Neural cell (in vitro differentiated cells): ENCODE measurements around the gene OR51Q1. TPM values are rescaled to one million over a fixed set of nuclear protein-coding genes. Genes with fewer than 3 reads are reported as not detected.

Source experiments
- H2AFZ ChIP-seq: fragments of 200-600, 300-800 bp; sonication (generic), shearing (Covaris generic); 2 replicates; pipeline ENCODE4 v1.6.0; 2014; ENCODE audit warnings: low read depth, mild to moderate bottlenecking, antibody characterized with exemption, low read length, moderate library complexity
- H3F3A ChIP-seq: fragments of 200-600 bp; shearing (Covaris generic); 2 replicates; pipeline ENCODE4 v1.6.1; 2016; ENCODE audit warnings: mild to moderate bottlenecking, moderate library complexity, mixed read lengths, antibody characterized with exemption, low read length; ENCODE audit not compliant: insufficient read depth, poor library complexity, severe bottlenecking
- H3K27ac ChIP-seq: fragments of 200-600, 300-800 bp; sonication (generic), shearing (Covaris generic); 2 replicates; pipeline ENCODE4 v1.5.1; 2014; ENCODE audit warnings: mild to moderate bottlenecking, low read length, moderate library complexity
- H3K27me3 ChIP-seq: fragments of 300-800, 200-600 bp; sonication (generic), shearing (Covaris generic); 2 replicates; pipeline ENCODE4 v1.6.0; 2014; ENCODE audit warnings: mild to moderate bottlenecking, low read depth, low read length, moderate library complexity; ENCODE audit not compliant: insufficient read depth
- H3K36me3 ChIP-seq: fragments of 300-800, 200-600 bp; sonication (generic), shearing (Covaris generic); 2 replicates; pipeline ENCODE4 v1.5.1; 2014; ENCODE audit warnings: mild to moderate bottlenecking, antibody characterized with exemption, low read length, moderate library complexity; ENCODE audit not compliant: insufficient read depth
- H3K4me2 ChIP-seq: fragments of 300-800, 200-600 bp; sonication (generic), shearing (Covaris generic); 2 replicates; pipeline ENCODE4 v1.6.0; 2014; ENCODE audit warnings: mild to moderate bottlenecking, low read length
- H3K4me3 ChIP-seq: fragments of 300-800, 200-600 bp; sonication (generic), shearing (Covaris generic); 2 replicates; pipeline ENCODE4 v1.5.1; 2014; ENCODE audit warnings: mild to moderate bottlenecking, low read length, moderate library complexity
- H3K79me2 ChIP-seq: fragments of 200-600 bp; shearing (Covaris generic); replicated peaks from 2 replicates; pipeline ENCODE4 v1.6.0; 2014; ENCODE audit warnings: mild to moderate bottlenecking, low read length, moderate library complexity; ENCODE audit not compliant: insufficient read depth
- H3K9ac ChIP-seq: fragments of 300-800, 200-600 bp; sonication (generic), shearing (Covaris generic); 2 replicates; pipeline ENCODE4 v1.6.1; 2016; ENCODE audit warnings: mild to moderate bottlenecking, low read length, mixed read lengths
- H3K9me2 ChIP-seq: fragments of 200-600 bp; shearing (Covaris generic); 2 replicates; pipeline ENCODE4 v1.6.1; 2016; ENCODE audit warnings: mild to moderate bottlenecking, low read length, mixed read lengths; ENCODE audit not compliant: insufficient read depth
- H3K9me3 ChIP-seq: fragments of 200-600, 300-800 bp; sonication (generic), shearing (Covaris generic); 2 replicates; pipeline ENCODE4 v1.6.1; 2016; ENCODE audit warnings: mild to moderate bottlenecking, mixed run types, low read length, moderate library complexity, mixed read lengths
- H4K20me1 ChIP-seq: fragments of 200-600 bp; shearing (Covaris generic); 2 replicates; pipeline ENCODE4 v1.6.1; 2016; ENCODE audit warnings: mild to moderate bottlenecking, mixed run types; ENCODE audit not compliant: insufficient read depth
- CTCF ChIP-seq: fragments of 450-650 bp; IDR thresholded peaks from 2 replicates; pipeline ENCODE4 v1.5.1; 2014; ENCODE audit warnings: antibody characterized with exemption, mild to moderate bottlenecking, moderate library complexity; ENCODE audit not compliant: poor library complexity, severe bottlenecking
- EP300 ChIP-seq: fragments of 450-650 bp; conservative IDR thresholded peaks from 2 replicates; pipeline ENCODE4 v1.6.1; 2014; ENCODE audit warnings: antibody characterized with exemption, mild to moderate bottlenecking, moderate library complexity; ENCODE audit not compliant: poor library complexity, severe bottlenecking
- EZH2 ChIP-seq: fragments of 200-600, 300-800 bp; shearing (Covaris generic), sonication (generic); IDR thresholded peaks from 2 replicates; pipeline ENCODE4 v1.6.1; 2014; ENCODE audit warnings: antibody characterized with exemption, low read length, borderline replicate concordance, mild to moderate bottlenecking; ENCODE audit not compliant: insufficient read depth, poor library complexity, severe bottlenecking
- MXI1 ChIP-seq: fragments of 450-650 bp; conservative IDR thresholded peaks from 2 replicates; pipeline ENCODE4 v1.6.1; 2014; ENCODE audit warnings: antibody characterized with exemption, mild to moderate bottlenecking; ENCODE audit not compliant: poor library complexity, severe bottlenecking
- POLR2AphosphoS5 ChIP-seq: IDR thresholded peaks from 2 replicates; pipeline ENCODE4 v1.6.1; 2012
- RAD21 ChIP-seq: fragments of 450-650 bp; conservative IDR thresholded peaks from 2 replicates; pipeline ENCODE4 v1.6.1; 2014; ENCODE audit warnings: antibody characterized with exemption, mild to moderate bottlenecking, moderate library complexity
- REST ChIP-seq: IDR thresholded peaks from 2 replicates; pipeline ENCODE4 v1.6.1; 2012; ENCODE audit warnings: borderline replicate concordance
- SMC3 ChIP-seq: fragments of 450-650 bp; conservative IDR thresholded peaks from 2 replicates; pipeline ENCODE4 v1.6.1; 2014; ENCODE audit warnings: antibody characterized with exemption, mild to moderate bottlenecking, moderate library complexity; ENCODE audit not compliant: poor library complexity
- TAF1 ChIP-seq: IDR thresholded peaks from 2 replicates; pipeline ENCODE4 v1.6.1; 2012; ENCODE audit warnings: low read depth
- polyA plus RNA-seq: library from polyadenylated mRNA; depleted of rRNA; stranded (reverse); fragments of >200 nt; gene quantifications from 2 replicates; pipeline ENCODE4 v1.2.3, GENCODE V29; 2014

The OR51Q1 gene
- polyA plus RNA-seq, 1 donor from 2014 or later, result not detected

GRCh38 chr11:5390210-5390609 lies 31.7 kb upstream of the OR51Q1 start:
- Histone ChIP-seq H3K79me2 (no peaks in the 10 kb centered on the region), H3F3A (no peaks in the 10 kb centered on the region), H4K20me1 (no peaks in the 10 kb centered on the region), H3K9me3 (no peaks in the 10 kb centered on the region), H3K36me3 (no peaks in the 10 kb centered on the region), H3K4me2 (no peak overlapping the region), H2AFZ (no peak overlapping the region), H3K27ac (no peak overlapping the region), H3K9ac (no peak overlapping the region), H3K9me2 (no peaks in the 10 kb centered on the region), H3K27me3 (no peaks in the 10 kb centered on the region), H3K4me3 (no peak overlapping the region)
- no peak for TF ChIP-seq SMC3
- TF ChIP-seq TAF1, result no peak
- no peak for TF ChIP-seq POLR2AphosphoS5
- no peak for TF ChIP-seq MXI1
- no peak for TF ChIP-seq CTCF
- TF ChIP-seq EP300, result no peak
- TF ChIP-seq REST, result no peak
- no peak for TF ChIP-seq RAD21
- no peak for TF ChIP-seq EZH2

GRCh38 chr11:5394091-5394490 lies 27.8 kb upstream of the OR51Q1 start:
- Histone ChIP-seq H3K9me3 (no peaks in the 10 kb centered on the region), H3K36me3 (no peaks in the 10 kb centered on the region), H3K27me3 (no peaks in the 10 kb centered on the region), H3K9me2 (no peaks in the 10 kb centered on the region), H3K4me2 (no peak overlapping the region), H2AFZ (no peak overlapping the region), H4K20me1 (no peaks in the 10 kb centered on the region), H3K79me2 (no peaks in the 10 kb centered on the region), H3K4me3 (no peak overlapping the region), H3K27ac (no peak overlapping the region), H3F3A (no peaks in the 10 kb centered on the region), H3K9ac (no peak overlapping the region)
- TF ChIP-seq CTCF (no peak), MXI1 (no peak), EP300 (no peak), POLR2AphosphoS5 (no peak)
